GM18508 (cell line): ENCODE measurements around the gene UGT1A10.
"Not testable (repeated sequence)": the region's sequence is repeated elsewhere in the genome, so short reads cannot be mapped to it uniquely, and the experiment has no call there.

ENCODE experiments used
- ATAC-seq: cut with Tn5 transposase; IDR thresholded peaks from one replicate; pipeline ENCODE4 v1.9.1; 2021; ENCODE audit warnings: moderate number of reproducible peaks; ENCODE audit not compliant: insufficient read depth, unreplicated experiment

The UGT1A10 gene

GRCh38 chr2:233636306-233636705 lies at the start of gene UGT1A10:
Gene UGT1A10 (plus strand): TSS chr2:233636448. CDS start chr2:233636523, 75 bp downstream.
- ATAC-seq, result not testable (repeated sequence)

GRCh38 chr2:233588400-233588799 lies 47.8 kb upstream of the UGT1A10 start:
- ATAC-seq, result no peak

- ATAC-seq, result not testable (repeated sequence)
Measured at GRCh38 chr2:233592706-233593105, 43.5 kb upstream of the UGT1A10 start.

- no peak for ATAC-seq
Measured at GRCh38 chr2:233593201-233593600, 43.0 kb upstream of the UGT1A10 start.

DNA sequence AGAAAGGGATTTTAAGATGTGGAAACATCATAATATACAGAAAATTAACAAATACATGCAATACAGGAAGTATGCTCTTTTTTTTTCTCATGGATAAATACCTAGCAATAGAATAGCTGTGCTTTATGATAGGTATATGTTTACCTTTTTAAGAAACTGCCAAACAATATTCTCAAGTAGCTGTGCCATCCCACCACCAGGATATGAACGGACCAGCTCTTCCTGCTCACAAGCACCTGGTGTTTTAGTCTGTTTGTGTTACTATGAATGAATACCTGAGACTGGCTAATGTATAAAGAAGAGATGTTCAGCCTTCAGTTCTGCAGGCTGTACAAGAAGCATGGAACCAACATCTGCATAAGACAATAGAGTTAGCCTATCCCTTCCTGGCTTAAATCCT lies 38.7 kb upstream of the UGT1A10 start:
- no peak for ATAC-seq

DNA sequence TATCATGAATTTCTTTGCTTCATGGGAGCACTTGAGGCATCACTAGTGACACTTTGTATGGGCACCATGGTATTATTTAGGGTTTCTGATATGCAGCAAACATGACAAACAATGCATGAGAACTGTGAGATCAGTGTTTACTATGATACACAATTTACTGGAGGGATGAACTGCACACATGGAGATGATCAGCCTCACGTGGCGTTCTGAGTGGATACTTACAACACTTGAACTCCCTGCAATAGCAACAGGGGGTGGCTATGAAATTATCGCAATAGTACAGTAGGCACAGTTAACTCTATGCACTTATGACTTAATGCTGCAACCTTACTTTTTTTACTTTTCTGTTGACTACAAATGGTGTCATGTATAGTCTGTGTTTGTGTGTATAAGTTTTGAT lies 37.3 kb upstream of the UGT1A10 start:
- no peak for ATAC-seq

GRCh38 chr2:233600386-233600785 lies 35.9 kb upstream of the UGT1A10 start:
- no peak for ATAC-seq

- ATAC-seq, result no peak
Measured at GRCh38 chr2:233602076-233602475, 34.2 kb upstream of the UGT1A10 start.

DNA sequence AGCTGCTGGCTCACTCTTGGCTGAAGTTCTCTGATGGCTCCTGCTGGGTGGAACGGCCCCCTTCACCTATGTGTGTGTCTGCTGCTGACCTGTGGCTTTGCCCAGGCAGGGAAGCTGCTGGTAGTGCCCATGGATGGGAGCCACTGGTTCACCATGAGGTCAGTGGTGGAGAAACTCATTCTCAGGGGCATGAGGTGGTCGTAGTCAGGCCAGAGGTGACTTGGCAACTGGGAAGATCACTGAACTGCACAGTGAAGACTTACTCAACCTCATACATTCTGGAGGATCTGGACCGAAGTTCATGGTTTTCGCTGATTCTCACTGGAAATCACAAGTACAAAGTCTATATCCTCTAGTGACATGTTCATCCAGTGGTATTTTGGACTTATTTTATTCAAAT lies 32.7 kb upstream of the UGT1A10 start:
- ATAC-seq, result no peak

- ATAC-seq, result no peak
Measured at GRCh38 chr2:233604826-233605225, 31.4 kb upstream of the UGT1A10 start.

- ATAC-seq, result no peak
Measured at GRCh38 chr2:233605680-233606079, 30.6 kb upstream of the UGT1A10 start.

DNA sequence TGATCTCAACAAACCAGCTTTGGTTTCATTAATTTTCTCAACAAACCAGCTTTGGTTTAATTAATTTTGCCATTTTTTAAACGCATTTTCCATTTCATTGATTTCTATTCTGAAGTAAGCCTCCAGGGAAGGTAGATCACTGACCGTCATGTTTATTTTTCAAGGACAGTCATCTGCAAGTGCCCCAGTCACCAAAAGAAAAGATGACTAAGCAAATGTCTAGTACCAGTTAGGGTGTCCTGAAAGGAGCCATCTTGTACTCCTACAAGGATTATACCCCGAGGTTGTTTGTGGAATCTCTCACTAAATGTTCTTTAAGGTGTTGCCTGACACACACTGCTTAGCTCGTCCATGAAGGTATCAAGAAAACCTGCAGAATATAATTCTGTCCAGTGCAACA lies 25.0 kb upstream of the UGT1A10 start:
- no peak for ATAC-seq

GRCh38 chr2:233617476-233617875 lies 18.8 kb upstream of the UGT1A10 start, which contains the start of gene UGT1A8:
Gene UGT1A8 (plus strand): TSS chr2:233617633. CDS start chr2:233617708, 75 bp downstream.
- not testable (repeated sequence) for ATAC-seq

GRCh38 chr2:233620204-233620603 lies 16.0 kb upstream of the UGT1A10 start:
- ATAC-seq, result no peak

- ATAC-seq, result not testable (repeated sequence)
Measured at GRCh38 chr2:233621863-233622262, 14.4 kb upstream of the UGT1A10 start.

GRCh38 chr2:233627331-233628025 lies 8.8 kb upstream of the UGT1A10 start:
- no peak for ATAC-seq

DNA sequence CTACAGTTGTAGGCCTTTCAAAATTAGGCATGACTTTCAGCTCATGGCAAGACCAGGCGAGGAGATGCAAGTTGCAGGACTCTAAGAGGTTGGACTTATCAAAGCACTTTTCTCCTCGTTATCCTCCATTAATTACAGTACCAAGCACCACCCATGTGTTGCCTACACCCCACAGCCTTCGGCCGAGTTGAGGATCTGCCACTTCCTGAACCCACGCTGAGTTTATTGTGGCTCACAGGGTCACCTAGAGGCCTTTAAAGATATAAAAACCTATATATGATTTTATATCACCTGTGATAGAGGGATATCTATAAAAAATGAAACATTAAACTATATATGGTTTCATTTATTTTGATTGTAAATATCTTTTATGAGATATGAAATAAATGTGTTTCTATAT lies 2.6 kb downstream of the UGT1A10 start:
- ATAC-seq, result no peak

GRCh38 chr2:233639860-233640259 lies 3.6 kb downstream of the UGT1A10 start:
- ATAC-seq, result no peak

GRCh38 chr2:233643128-233643527 lies 6.9 kb downstream of the UGT1A10 start:
- no peak for ATAC-seq

GRCh38 chr2:233646033-233646432 lies 9.8 kb downstream of the UGT1A10 start:
- not testable (repeated sequence) for ATAC-seq

GRCh38 chr2:233650981-233651380 lies 14.7 kb downstream of the UGT1A10 start:
- no peak for ATAC-seq

DNA sequence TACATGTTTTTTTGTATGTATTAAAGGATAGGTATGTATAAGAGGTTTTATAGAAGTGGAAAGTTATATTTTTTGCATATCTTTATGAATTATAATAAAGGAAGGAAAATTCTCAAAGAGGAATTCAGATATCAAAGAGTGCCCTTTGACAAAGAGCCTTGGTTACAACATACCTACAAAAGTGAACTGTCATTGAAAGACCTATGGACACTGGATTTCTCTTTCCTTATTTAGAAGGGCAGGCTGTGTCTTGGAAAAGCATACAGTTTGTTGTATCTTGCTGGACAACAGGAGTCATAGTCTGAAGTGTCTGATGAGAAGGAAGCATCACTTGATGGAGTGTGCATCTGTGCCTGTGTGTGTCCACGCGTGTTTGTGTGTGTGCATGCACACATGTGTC lies 15.2 kb downstream of the UGT1A10 start:
- ATAC-seq, result no peak
